ENCODE results near the gene OR2B6.

The OR2B6 gene

GRCh38 chr6:28000351-28001045 is 43.5 kb downstream of the OR2B6 start:
- no peak for DNase-seq (ENCODE audit: low read depth in 2 of 2)

GRCh38 chr6:28001351-28001750 is 44.3 kb downstream of the OR2B6 start:
- DNase-seq (ENCODE audit: low read depth in 2 of 2): no peak

GRCh38 chr6:28001751-28002150 is 44.7 kb downstream of the OR2B6 start:
- no peak for DNase-seq (ENCODE audit: low read depth in 2 of 2)

- no peak for DNase-seq (ENCODE audit: low read depth in 2 of 2)
Observed at GRCh38 chr6:28002161-28002560, 45.1 kb downstream of the OR2B6 start.

GRCh38 chr6:28003059-28003458 is 46.0 kb downstream of the OR2B6 start:
- DNase-seq (ENCODE audit: low read depth in 2 of 2): no peak

GRCh38 chr6:28003661-28004060 is 46.6 kb downstream of the OR2B6 start:
- no peak for DNase-seq (ENCODE audit: low read depth in 2 of 2)

- no peak for DNase-seq (ENCODE audit: low read depth in 2 of 2)
Observed at GRCh38 chr6:28004350-28005151, 47.5 kb downstream of the OR2B6 start.

GRCh38 chr6:28005152-28005890 is 48.3 kb downstream of the OR2B6 start:
- DNase-seq (ENCODE audit: low read depth in 2 of 2): no peak

GRCh38 chr6:28005975-28006374 is 48.9 kb downstream of the OR2B6 start:
- DNase-seq (ENCODE audit: low read depth in 2 of 2): no peak
